HG02885 (cell line): Measurements from ENCODE around the gene HK1.

Source experiments
- ATAC-seq: cut with Tn5 transposase; IDR thresholded peaks from one replicate; pipeline ENCODE4 v1.9.1; 2021; ENCODE audit warnings: mild to moderate bottlenecking; ENCODE audit not compliant: unreplicated experiment, poor library complexity

HK1 gene

DNA sequence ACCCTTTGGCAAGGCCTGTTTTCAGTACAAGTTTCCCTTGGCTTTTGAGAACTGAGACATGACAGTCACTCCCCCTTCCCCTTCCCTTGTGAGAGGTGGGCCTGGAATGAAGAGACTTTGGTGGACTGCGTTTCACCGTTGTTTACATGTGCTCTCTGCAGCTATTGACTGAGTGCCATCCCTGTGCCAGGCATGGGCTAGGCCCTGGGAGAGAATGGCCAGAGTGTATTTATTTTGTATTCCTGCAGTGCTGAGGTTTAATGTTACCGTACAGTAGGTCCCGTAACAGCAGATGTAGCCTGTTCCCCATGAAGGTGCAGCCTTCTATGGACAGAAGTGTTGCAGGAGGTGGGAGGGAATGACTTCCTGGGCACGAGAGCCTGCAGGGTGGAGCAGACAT, 88.4 kb downstream of the HK1 start:
- no peak for ATAC-seq

DNA sequence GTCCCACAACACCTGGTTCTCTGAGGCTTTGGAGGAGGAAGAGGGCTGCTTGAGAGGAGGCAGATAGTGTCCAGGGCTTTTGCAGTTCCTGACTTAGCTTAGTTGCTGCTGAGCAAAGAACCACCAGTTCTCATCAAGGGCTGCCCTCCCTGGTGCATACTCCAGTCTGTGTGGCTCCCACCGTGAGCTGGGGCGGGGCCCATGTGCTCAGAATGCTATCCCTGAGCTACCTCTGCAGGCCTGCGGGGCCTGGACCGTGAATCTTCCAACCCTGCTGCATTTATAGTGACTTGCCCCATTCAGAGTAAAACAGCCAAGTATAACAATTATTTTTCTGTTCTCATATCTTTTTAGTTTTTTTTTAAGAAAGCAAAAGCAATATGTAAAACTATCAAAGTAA, 89.2 kb downstream of the HK1 start:
- no peak for ATAC-seq

DNA sequence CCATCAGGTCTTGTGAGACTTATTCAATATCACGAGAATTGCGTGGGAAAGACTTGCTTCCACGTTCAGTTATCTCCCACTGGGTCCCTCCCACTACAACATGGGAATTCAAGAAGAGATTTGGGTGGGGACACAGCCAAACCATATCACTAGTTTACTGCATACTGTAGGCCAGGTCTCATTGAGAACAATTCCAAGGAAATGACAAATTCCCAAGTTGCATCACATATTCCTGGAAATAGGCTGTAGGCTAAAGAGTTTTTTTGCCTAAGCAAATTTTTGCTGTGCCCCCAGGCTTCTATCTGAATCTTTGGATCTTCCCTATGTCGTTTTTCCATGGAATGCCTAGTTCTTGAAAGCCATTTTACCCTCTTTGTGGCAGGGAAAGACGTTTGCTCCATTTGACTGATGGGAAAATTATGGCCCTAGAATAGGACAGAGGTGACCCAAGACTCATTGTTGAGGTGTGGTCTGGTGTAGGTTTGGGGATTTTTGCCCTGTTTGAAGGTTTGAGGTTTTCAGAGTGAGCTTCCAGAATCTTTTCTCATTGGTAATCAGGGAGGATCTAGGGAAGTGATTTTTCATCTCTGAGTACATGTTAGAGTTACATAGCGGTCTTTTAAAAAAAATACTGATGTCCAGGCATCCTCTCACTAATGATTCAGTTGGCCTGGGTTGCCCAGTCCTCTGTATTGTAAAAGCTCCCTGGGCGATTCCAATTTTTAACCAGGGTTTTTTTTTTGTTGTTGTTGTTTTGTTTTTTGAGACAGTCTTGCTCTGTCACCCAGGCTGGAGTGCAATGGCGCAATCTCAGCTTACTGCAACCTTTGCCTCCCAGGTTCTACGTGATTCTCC, 94.1 kb downstream of the HK1 start:
- ATAC-seq, result no peak

DNA sequence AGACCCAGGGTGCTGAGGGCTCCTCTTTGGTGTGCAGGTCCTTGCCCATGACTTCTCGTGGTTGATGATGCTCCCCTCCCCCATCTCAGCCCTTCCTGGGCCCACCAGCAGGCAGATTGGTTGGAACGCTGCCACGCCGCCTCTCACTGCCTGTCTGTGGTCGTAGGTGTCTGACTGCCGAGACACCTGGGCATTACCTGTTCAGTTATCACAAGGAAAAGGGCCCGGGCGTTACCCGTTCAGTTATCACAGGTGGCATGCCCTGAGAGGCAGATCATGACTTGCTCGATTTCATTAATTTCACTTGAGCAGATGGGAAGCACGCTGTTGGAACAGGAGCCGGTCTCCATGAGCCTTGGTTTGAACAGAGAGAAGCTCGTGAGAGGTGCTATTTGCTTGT, 95.9 kb downstream of the HK1 start:
- ATAC-seq, result no peak

DNA sequence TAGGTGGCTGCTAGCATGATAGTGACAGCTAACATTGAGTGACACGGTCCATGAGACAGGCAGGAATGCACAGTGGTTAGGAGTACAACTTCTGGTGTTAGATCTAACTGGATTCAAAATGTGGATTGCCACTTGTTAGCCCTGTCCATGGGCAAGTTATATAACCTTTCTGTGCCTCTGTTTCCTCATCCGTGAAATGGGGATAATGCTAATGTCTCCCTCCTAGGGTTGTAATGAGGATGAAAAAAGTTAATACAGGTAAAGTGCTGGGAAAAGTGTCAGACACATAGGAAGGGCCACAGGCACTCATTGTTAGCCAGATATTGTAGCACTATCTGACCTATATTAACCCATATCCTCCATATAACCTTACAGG, 96.6 kb downstream of the HK1 start:
- no peak for ATAC-seq

DNA sequence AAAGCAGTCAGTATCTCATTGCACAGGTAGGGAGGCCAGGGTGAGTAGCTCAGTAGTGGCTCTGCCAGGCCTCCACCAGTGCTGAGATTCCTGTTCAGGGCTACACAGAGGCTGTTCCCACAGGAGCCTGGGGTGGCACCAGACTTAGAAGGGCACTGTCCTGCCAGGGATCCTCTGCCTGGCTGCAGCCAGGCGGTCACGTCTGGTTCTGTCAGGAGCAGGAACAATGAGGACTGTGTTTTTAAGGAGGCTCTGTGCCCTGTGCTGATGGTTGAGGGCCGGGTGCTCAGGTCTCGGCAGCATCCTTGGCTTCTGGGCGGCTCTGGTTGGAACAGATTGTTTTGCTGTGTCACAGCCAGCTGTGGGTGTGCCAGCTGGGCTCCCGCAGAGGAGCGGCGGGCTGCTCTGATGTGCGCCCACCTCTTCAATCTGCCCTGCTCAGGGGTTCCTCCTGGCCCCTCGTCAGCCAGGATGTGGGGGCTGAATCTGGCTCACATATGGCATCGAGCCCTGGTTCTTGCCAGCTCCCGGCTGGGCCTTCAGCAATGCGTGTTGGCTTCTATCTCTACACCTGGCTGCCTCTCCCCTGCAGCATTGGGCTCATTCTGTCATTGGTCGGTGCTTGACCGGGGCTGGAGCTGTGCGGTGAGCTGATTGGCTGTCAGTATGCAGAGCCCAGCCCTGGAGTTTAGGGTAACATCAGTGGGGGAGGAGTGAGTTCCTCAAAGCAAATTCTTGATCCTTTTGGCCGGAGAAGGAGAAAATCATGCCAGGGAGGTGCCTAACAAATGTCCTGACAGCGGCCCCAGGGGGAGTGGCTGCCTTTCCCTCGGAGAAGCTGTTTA, 97.2 kb downstream of the HK1 start:
- no peak for ATAC-seq

DNA sequence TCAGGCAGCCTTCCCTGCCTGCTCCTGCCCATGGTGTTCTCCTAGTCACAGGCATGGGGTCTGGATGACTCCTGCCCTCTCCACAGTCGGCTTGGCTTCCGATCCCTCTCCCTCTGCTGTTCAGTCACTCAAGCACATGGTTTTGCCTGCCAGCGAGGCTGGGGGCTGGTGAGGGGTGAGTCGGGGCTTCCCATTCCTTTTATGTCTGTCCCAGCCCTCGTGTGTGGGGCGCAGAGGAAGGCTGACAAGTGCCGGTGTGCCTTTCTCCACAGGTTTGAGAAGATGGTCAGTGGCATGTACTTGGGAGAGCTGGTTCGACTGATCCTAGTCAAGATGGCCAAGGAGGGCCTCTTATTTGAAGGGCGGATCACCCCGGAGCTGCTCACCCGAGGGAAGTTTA, 98.4 kb downstream of the HK1 start:
- no peak for ATAC-seq

DNA sequence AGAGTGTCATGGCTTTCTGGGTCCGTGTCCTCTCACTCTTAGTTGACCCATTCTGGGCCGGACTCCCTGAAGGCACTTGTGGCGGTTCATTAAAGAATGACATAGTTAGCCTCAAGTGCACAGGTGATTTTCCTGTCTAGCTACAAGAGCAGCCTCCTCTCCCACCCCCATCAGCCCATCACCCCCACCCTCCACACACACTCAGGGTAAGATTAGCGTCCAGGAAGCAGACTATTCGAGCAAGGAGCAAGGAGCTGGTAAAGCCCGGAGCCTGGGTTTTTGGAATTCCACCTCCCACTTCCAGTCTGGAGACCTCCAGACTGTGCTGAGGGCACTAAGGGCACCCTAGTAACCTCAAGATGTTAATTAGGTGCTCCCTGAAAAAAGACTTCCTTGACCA, 98.9 kb downstream of the HK1 start:
- no peak for ATAC-seq

DNA sequence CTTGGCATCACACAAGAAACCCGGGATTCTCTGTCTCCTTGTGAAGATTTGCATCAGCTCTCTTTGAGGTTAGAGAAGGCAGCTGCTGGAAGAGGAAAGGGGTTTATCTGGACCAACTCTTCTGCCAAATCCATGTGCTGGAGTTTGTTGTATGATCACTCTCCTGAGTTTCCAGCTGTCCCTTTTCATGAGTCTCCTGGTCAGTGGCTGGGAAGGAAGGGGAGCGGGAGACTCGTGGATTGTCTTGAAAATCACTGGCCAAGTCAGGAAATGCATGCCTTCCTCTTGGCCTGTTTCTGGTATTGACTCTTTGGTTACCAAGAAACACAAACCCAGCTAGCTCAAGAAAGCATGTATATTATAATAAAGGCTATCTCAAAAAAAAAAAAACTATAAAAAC, 99.6 kb downstream of the HK1 start:
- ATAC-seq, result no peak

DNA sequence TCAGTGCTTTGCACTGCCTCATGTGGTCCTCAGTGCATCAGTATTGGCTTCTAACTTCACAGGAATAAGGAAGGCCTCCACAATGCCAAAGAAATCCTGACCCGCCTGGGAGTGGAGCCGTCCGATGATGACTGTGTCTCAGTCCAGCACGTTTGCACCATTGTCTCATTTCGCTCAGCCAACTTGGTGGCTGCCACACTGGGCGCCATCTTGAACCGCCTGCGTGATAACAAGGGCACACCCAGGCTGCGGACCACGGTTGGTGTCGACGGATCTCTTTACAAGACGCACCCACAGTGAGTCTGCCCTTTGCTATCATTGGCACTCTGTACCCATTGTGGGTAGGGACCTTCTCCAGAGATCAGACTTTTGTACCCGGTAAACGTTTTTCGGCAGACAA, 101.5 kb downstream of the HK1 start:
- ATAC-seq, result no peak

DNA sequence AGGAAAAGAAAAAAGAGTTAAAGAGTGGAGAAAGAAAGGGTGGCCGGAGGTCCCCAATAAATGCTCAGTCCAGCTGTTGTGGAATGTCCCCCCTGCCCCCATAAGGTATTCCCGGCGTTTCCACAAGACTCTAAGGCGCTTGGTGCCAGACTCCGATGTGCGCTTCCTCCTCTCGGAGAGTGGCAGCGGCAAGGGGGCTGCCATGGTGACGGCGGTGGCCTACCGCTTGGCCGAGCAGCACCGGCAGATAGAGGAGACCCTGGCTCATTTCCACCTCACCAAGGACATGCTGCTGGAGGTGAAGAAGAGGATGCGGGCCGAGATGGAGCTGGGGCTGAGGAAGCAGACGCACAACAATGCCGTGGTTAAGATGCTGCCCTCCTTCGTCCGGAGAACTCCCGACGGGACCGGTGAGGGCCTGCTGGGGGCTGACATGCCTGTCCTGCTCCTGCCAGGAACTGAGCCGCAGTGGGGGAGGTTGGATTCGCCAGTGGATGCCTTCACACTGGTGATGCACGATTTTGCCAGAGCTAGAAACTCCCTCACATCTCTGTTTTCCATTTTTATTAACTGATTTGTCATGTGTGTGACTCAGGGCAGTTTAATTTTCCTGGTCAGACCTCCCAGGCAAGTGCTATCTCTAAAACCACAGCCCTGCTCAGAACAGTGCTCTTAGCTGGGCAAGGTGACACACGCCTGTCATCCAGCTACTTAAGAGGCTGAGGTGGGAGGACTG, 104.3 kb downstream of the HK1 start:
- ATAC-seq, result no peak

DNA sequence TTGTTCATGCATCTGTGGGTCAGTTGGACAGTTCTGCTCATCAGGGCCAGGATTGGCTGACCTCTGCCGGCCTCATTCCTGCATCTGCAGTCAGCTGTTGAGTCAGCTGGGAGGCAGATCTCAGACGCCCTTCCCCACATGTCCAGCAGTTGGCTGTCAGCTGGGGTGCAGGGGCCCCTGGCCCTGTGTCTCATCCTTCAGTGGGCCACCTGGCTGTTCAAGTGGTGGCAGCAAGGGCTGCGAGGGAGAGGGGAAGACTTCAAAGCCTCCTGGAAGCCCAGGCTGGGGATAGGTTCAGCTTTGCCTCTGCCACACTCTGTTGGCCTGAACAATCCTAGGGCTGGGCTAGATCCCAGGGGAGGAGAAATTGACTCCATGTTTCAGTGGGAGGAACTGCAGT, 105.3 kb downstream of the HK1 start:
- ATAC-seq, result no peak

DNA sequence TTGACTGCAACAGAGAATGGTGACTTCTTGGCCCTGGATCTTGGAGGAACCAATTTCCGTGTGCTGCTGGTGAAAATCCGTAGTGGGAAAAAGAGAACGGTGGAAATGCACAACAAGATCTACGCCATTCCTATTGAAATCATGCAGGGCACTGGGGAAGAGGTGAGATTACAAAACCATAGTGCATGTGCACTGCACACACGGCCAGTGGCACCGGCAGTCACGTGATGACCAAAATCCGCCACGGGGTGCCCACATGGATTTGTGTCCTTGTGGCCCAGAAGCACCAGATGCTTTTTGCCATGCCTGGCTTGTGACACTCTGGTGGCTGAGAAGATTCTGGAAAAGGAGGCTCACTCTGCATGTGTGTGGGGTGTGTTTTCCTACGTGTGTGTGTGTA, 106.0 kb downstream of the HK1 start:
- no peak for ATAC-seq

DNA sequence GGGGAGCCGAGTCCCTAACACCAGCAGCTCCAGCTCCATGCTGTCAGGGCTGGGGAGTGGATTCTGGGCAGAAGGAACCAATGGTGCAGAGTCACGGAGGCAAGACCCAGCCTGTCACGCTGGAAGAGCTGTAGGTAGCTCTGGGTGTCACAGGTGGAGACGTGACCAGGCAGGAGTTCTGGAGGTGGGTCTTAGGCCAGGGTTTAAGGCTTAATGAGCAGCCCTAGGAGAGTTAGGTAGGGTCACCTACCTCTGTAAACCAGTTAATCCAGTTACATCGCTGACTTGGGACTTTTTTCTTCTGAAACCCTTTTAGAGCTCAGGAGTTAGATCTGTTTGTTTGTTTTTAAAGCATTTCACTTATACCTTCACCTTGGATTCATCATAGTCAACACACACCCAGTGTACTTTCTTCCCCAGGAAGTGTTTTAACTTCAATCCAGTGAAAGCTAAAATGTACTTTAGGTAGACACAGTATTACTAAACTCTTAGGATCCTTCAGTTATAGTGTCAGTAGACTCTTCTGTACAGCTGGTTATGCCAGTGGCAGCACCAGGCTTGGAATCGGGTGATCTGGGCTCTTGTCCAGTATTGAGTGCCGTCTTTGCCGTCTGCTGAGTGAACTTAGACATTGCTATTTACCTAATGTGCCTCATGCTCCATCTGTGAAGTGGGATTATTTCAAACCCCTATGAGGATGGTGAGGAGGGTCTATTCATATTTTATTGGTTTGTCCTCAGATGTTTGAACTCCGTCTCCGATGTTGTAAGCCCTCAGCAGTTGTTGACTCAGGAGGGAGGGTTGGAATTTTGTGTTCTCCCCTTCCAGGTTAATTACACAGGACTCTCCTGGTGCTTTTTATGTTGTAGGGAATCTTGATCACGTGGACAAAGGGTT, 107.4 kb downstream of the HK1 start:
- ATAC-seq, result no peak

DNA sequence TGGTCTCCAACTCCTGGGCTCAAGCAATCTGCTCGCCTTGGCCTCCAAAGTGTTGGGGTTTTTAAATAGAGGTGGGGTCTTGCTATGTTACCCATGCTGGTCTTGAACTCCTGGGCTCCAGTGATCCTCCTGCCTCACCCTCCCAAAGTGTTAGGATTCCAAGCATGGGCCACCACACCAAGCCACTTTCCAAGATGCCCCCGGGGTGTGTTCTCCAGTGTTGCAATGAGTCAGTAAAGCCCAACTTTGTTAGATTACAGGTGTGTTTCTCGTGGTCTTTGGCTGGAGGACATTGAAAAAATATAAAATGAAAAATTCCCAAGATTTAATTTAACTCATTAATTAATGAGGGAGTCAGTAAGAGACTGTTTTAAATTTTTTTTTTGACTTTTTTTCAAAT, 109.2 kb downstream of the HK1 start:
- ATAC-seq, result no peak

DNA sequence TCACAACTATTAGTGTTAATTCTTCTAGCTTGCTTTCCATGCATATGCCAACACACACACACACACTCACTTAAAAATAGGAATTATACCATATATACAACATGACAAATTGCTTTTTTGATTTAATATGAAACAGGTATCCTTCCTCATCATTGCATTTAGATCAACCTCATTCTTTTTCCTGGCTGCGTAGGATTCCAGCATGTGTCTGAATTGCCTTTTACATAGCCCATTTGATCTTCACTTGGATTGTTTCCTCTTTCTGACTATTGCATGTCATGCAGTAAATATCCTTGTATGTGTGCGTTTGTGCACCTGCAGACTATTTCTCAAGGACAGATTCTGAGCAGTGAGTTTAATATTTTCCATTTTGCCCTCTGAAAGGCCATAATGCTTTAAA, 110.2 kb downstream of the HK1 start:
- ATAC-seq, result no peak

DNA sequence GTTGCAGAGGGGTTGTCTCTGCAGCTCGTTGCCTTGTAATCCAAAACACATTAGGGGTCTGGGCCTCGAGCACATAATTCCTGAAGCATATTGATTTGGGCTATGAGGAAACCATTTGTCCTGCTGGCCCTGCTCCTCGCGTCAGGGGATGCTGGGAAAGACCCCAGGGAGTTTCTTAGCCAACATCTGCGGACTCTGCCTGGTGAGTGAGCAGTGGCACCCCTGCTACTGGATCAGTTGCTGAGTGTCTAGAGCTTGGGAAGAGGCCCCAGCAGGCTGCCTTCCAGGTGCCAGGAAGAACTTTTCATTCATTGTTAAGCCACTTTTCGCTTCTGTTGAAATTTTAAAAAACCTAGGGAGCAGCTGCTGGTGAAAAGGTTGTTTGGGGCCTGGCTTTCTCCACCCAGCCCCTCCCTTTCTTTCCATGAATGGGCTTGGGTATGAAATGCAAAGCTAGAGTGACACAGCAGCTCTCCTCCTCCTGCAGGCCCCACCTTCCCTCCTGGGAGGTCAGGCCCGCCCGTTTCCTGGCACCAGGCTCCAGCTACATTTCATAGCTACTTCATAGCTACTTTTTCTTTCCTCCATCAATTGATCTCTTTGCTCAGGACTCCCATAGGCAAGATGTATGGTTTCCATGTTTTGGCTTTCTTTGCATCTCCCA, 111.7 kb downstream of the HK1 start:
- ATAC-seq, result no peak

DNA sequence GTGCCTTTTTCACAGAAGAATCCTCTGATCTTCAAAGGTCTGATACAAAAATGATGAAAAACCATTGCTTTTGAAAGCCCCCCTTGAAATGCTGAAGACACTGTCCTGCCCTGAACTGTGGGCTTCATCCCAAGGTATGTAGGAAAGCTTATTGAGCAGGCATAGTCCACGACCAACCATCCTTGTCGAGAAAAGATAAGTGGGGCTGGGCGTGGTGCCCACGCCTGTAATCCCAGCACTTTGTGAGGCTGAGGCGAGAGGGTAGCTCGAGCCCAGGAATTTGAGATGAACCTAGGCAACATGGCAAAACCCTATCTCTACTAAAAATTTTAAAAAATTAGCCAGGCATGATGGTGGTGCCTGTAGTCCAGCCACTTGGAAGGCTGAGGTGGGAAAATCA, 112.9 kb downstream of the HK1 start:
- no peak for ATAC-seq

DNA sequence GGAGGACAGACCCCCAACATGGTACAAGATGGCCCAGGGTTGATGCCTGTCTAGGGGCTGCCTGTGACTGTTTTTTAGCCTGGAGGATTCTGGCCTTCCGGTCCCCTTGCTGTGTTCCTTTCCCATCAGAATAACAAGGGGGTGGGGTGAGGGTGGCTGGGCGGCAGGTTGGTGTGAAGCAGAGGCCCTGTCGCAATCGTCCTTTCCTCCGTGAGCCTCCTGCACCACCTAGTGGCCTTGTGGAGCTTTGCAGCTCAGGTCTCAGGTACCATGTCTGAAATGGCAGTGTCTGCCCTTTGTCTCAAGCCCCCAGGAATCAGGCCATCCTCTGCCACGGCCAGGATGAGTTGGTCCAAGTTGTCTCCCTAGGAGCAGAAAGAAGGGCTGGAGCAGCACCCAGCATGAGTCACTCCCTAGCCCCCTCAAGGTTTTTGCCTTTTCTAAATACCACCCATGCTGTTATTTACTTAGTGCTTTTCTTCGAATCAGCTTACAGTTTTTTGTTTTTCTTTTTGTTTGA, 114.2 kb downstream of the HK1 start:
- ATAC-seq, result peak; percentile 84
